Measurements from ENCODE around the gene KLC1.

GRCh38 chr14:103668117-103668516 is 39.1 kb downstream of the KLC1 start:
- TF ChIP-seq CTCF (IDR thresholded peaks at IDR 0.05), result no peak
- no peak for TF ChIP-seq POLR2AphosphoS5 (IDR thresholded peaks at IDR 0.05)
- no peak for TF ChIP-seq POLR2A (IDR thresholded peaks at IDR 0.05)
- no peak for TF ChIP-seq EP300 (IDR thresholded peaks at IDR 0.05)
